PC-3 (cell line): ENCODE data around the gene GPR33. TPM values are rescaled to one million over a fixed set of nuclear protein-coding genes. Genes with fewer than 3 reads are reported as not detected.
"Not testable (repeated sequence)": the region's sequence is repeated elsewhere in the genome, so short reads cannot be mapped to it uniquely, and the experiment has no call there.

Experiments
- ATAC-seq: fragments of 200-7000 bp; cut with Tn5 transposase; 2 replicates; pipeline ENCODE4 v1.9.1; 2020; ENCODE audit warnings: mild to moderate bottlenecking, moderate library complexity
- BruUV-seq: library from RNA; stranded (reverse); fragments of 400-500 nt; replicated peaks from 2 replicates; lab custom pipeline; 2021; lab: Mats Ljungman, UMichigan
- CTCF ChIA-PET: fragments of 300-600 bp; sonication (Branson Sonifier 250); formaldehyde crosslinking; loops from one replicate; lab custom pipeline; 2022; ENCODE audit warnings: antibody characterized with exemption; lab: Charles Lee
- POLR2A ChIA-PET: fragments of 300-600 bp; sonication (Branson Sonifier 250); formaldehyde crosslinking; loops from one replicate; lab custom pipeline; 2022; ENCODE audit warnings: antibody characterized with exemption; ENCODE audit not compliant: unreplicated experiment; lab: Charles Lee
- DNase-seq: peaks from one replicate; pipeline ENCODE4 v3.0.0-alpha.2; 2015
- H2AFZ ChIP-seq: fragments of 300-600 bp; sonication (generic); 2 replicates; pipeline ENCODE4 v1.6.0; 2016; ENCODE audit warnings: antibody characterized with exemption, low read length
- H3F3A ChIP-seq: fragments of 300-600 bp; sonication (generic); one replicate; pipeline ENCODE4 v1.6.0; 2017; ENCODE audit warnings: antibody characterized with exemption, low read length, control low read depth, mild to moderate bottlenecking; ENCODE audit not compliant: unreplicated experiment
- H3K27ac ChIP-seq: fragments of 300-600 bp; sonication (generic); 2 replicates; pipeline ENCODE4 v1.5.1; 2016; ENCODE audit warnings: mild to moderate bottlenecking, low read length
- H3K27me3 ChIP-seq: fragments of 300-600 bp; sonication (generic); 2 replicates; pipeline ENCODE4 v1.6.1; 2016; ENCODE audit warnings: low read length, mixed read lengths
- H3K36me3 ChIP-seq: fragments of 300-600 bp; sonication (generic); 2 replicates; pipeline ENCODE4 v1.6.1; 2016; ENCODE audit warnings: low read depth, mixed run types, low read length, mixed read lengths
- H3K4me1 ChIP-seq: fragments of 300-600 bp; sonication (generic); 2 replicates; pipeline ENCODE4 v1.5.1; 2016; ENCODE audit warnings: low read length; ENCODE audit not compliant: insufficient read depth
- H3K4me2 ChIP-seq: fragments of 300-600 bp; sonication (generic); 2 replicates; pipeline ENCODE4 v1.6.0; 2016; ENCODE audit warnings: low read length
- H3K4me3 ChIP-seq: fragments of 300-600 bp; sonication (generic); 2 replicates; pipeline ENCODE4 v1.5.1; 2016; ENCODE audit warnings: mild to moderate bottlenecking, low read length, mixed read lengths
- H3K79me2 ChIP-seq: fragments of 300-600 bp; sonication (generic); 2 replicates; pipeline ENCODE4 v1.6.1; 2017; ENCODE audit warnings: low read length, mixed read lengths
- H3K9ac ChIP-seq: fragments of 300-600 bp; sonication (generic); 2 replicates; pipeline ENCODE4 v1.6.0; 2016; ENCODE audit warnings: mild to moderate bottlenecking, low read length
- H3K9me2 ChIP-seq: fragments of 300-600 bp; sonication (generic); replicated peaks from 2 replicates; pipeline ENCODE4 v1.6.1; 2016; ENCODE audit warnings: mixed run types, low read length, mixed read lengths
- H3K9me3 ChIP-seq: fragments of 300-600 bp; sonication (generic); 2 replicates; pipeline ENCODE4 v1.6.1; 2016; ENCODE audit warnings: low read length, mixed read lengths
- H4K20me1 ChIP-seq: fragments of 300-600 bp; sonication (generic); 2 replicates; pipeline ENCODE4 v1.6.1; 2016; ENCODE audit warnings: low read length, mixed read lengths
- EZH2 ChIP-seq: fragments of 300-600 bp; sonication (generic); IDR thresholded peaks from one replicate; pipeline ENCODE4 v1.6.1; 2017; ENCODE audit warnings: antibody characterized with exemption, mild to moderate bottlenecking, low read length; ENCODE audit not compliant: unreplicated experiment
- EZH2phosphoT487 ChIP-seq: fragments of 300-600 bp; sonication (generic); IDR thresholded peaks from 2 replicates; pipeline ENCODE4 v1.6.1; 2018; ENCODE audit warnings: mild to moderate bottlenecking, antibody characterized with exemption, low read length, borderline replicate concordance
- intact Hi-C: fragments of 100-400 bp; cut with micrococcal nuclease; formaldehyde crosslinking; loops from 2 replicates; pipeline ENCODE4 v1.9.0; 2023
- total RNA-seq: library from RNA; depleted of rRNA; stranded (reverse); fragments of >200 nt; gene quantifications from 2 replicates; pipeline ENCODE4 v1.2.3, GENCODE V29; 2014
- TF ChIP-seq, protein P1 (sequence below): fragments of 300-600 bp; sonication (generic); conservative IDR thresholded peaks from 2 replicates; pipeline ENCODE4 v1.5.1; 2017; ENCODE audit warnings: antibody characterized with exemption, low read depth, mild to moderate bottlenecking, low read length

The GPR33 gene
- total RNA-seq, 1 experiment from 2014 or later = not detected

DNA sequence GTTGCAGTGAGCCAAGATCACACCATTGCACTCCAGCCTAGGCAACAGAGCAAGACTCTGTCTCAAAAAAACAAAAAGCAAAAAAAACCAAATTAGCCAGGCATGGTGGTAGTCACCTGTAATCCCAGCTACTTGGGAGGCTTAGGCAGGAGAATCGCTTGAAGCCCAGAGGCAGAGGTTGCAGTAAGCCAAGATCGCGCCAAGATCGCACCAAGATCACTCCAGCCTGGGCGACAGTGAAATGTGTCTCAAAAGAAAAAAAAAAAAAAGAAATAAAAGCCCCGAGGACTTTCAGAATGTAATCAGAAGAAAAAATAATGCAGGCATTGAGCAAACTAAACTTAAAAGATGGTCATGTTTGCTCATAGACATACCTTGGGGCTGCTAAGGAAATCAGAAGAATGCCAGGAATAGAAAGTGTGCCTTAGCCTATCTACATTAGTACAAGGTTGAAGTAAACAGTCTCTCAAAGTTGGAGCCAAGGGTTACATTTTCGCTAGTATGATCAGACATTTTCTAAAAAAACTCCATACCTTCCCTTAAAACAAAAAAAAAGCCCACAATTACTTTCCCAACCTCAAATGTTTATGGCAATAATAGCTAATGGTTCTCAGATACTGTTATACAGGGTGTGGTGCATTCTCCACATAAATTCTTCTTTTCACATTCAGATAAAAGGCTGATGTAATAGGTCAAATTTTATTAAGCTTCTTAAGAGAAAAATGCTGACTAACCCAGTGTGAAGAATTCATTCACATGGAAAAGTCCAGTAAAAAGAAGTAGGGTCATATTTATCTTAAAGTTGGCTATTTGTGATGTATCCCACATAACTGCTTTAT, 46.3 kb downstream of the GPR33 start:
- no peaks in the 10 kb centered on the region for H3K79me2 ChIP-seq
- H3K4me1 ChIP-seq = peaks cover 11% of the 10 kb centered on the region; the same call in 1 of the 2 replicates
- POLR2A ChIA-PET = interaction anchor here (0.7 to 1.1 kb wide), 2 partner anchors 21 to 516 kb away, joined by 8 to 16 read pairs; partner anchors contain the start of gene HEATR5A
- no peaks in the 10 kb centered on the region for H3K27me3 ChIP-seq
- no peak overlapping the region for H2AFZ ChIP-seq
- intact Hi-C loops = no loop called here
- no peaks in the 10 kb centered on the region for H4K20me1 ChIP-seq
- no peak overlapping the region for H3K4me3 ChIP-seq
- no peaks in the 10 kb centered on the region for H3K9me2 ChIP-seq
- BruUV-seq = no TSS peak
- H3K36me3 ChIP-seq = no peaks in the 10 kb centered on the region
- no peak overlapping the region for H3K4me2 ChIP-seq
- ATAC-seq (peak; percentile 93), DNase-seq (peak; percentile 22)
- CTCF ChIA-PET = interaction anchor here (1.0 kb wide), 1 partner anchor 21 kb away, joined by 4 read pairs; the partner anchor contains the start of gene HEATR5A
- no peak for TF ChIP-seq EZH2
- no peak for TF ChIP-seq EZH2phosphoT487
- TF ChIP-seq, protein P1, sequence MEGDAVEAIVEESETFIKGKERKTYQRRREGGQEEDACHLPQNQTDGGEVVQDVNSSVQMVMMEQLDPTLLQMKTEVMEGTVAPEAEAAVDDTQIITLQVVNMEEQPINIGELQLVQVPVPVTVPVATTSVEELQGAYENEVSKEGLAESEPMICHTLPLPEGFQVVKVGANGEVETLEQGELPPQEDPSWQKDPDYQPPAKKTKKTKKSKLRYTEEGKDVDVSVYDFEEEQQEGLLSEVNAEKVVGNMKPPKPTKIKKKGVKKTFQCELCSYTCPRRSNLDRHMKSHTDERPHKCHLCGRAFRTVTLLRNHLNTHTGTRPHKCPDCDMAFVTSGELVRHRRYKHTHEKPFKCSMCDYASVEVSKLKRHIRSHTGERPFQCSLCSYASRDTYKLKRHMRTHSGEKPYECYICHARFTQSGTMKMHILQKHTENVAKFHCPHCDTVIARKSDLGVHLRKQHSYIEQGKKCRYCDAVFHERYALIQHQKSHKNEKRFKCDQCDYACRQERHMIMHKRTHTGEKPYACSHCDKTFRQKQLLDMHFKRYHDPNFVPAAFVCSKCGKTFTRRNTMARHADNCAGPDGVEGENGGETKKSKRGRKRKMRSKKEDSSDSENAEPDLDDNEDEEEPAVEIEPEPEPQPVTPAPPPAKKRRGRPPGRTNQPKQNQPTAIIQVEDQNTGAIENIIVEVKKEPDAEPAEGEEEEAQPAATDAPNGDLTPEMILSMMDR = no peak
- no peak overlapping the region; the same call in 1 of the 2 replicates for H3K27ac ChIP-seq
- no peak overlapping the region for H3K9ac ChIP-seq
- H3K9me3 ChIP-seq = no peaks in the 10 kb centered on the region
- H3F3A ChIP-seq = no peaks in the 10 kb centered on the region

- Histone ChIP-seq H3K9ac (no peak overlapping the region), H3K36me3 (no peaks in the 10 kb centered on the region), H3K4me1 (peaks cover 11% of the 10 kb centered on the region; the same call in 1 of the 2 replicates), H3K9me2 (no peaks in the 10 kb centered on the region), H3K27ac (no peak overlapping the region), H3K4me2 (no peak overlapping the region), H3F3A (no peaks in the 10 kb centered on the region), H2AFZ (no peak overlapping the region), H3K79me2 (no peaks in the 10 kb centered on the region), H3K4me3 (no peak overlapping the region), H3K27me3 (no peaks in the 10 kb centered on the region), H4K20me1 (no peaks in the 10 kb centered on the region), H3K9me3 (no peaks in the 10 kb centered on the region)
- no peak for DNase-seq
- intact Hi-C loops = no loop called here
- ChIA-PET POLR2A (no interaction called here), CTCF (no interaction called here)
- no peak for TF ChIP-seq EZH2
- TF ChIP-seq, protein P1 = no peak
- no peak for TF ChIP-seq EZH2phosphoT487
- no TSS peak for BruUV-seq
- ATAC-seq = no peak
Measured at GRCh38 chr14:31440280-31440679, 47.6 kb downstream of the GPR33 start.

DNA sequence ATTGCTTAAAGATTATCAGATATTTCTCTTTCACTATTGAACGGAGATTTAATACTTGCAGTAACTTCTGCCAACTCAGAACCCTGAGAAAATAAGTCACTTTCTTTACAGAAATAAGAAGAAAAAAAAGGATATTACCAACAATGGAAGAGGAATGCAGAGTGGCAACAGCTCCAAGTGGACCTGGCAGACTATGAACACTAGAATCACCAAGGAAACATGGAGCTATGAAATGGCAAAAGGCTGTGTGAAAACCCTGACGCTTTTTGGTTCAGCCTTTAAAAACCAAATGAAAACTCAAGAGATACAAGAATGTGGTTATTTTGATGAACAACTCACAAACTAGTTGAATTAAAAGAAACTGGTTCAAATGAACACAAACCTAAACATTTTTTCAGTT, 48.3 kb downstream of the GPR33 start:
- H3K27me3 ChIP-seq = no peaks in the 10 kb centered on the region
- no peaks in the 10 kb centered on the region for H3K79me2 ChIP-seq
- POLR2A ChIA-PET = no interaction called here
- H3K9ac ChIP-seq = no peak overlapping the region
- H3K27ac ChIP-seq = no peak overlapping the region
- no TSS peak for BruUV-seq
- H3K4me2 ChIP-seq = no peak overlapping the region
- ATAC-seq (no peak), DNase-seq (no peak)
- CTCF ChIA-PET = no interaction called here
- intact Hi-C loops = no loop called here
- H3K4me3 ChIP-seq = no peak overlapping the region
- H4K20me1 ChIP-seq = no peaks in the 10 kb centered on the region
- no peaks in the 10 kb centered on the region for H3K9me3 ChIP-seq
- TF ChIP-seq, protein P1 = no peak
- no peak for TF ChIP-seq EZH2
- TF ChIP-seq EZH2phosphoT487 = no peak
- no peaks in the 10 kb centered on the region for H3F3A ChIP-seq
- peaks cover 11% of the 10 kb centered on the region; the same call in 1 of the 2 replicates for H3K4me1 ChIP-seq
- H2AFZ ChIP-seq = no peak overlapping the region
- H3K36me3 ChIP-seq = no peaks in the 10 kb centered on the region
- no peaks in the 10 kb centered on the region for H3K9me2 ChIP-seq

GRCh38 chr14:31437045-31437691, 50.7 kb downstream of the GPR33 start:
- DNase-seq, H3K4me2 ChIP-seq, H3K27me3 ChIP-seq, H3F3A ChIP-seq, BruUV-seq, intact Hi-C loops, H4K20me1 ChIP-seq, H3K79me2 ChIP-seq, H3K27ac ChIP-seq, CTCF ChIA-PET, H3K4me3 ChIP-seq, H3K9me3 ChIP-seq, H2AFZ ChIP-seq, H3K9me2 ChIP-seq, H3K36me3 ChIP-seq, H3K9ac ChIP-seq, ATAC-seq, POLR2A ChIA-PET: not testable (repeated sequence)
- H3K4me1 ChIP-seq = peaks cover 10% of the 10 kb centered on the region; the same call in 1 of the 2 replicates
